Measurements from ENCODE around the gene GNAZ. TPM values are rescaled to one million over a fixed set of nuclear protein-coding genes. Genes with fewer than 3 reads are reported as not detected.

The GNAZ gene
- total RNA-seq, 4 donors from 2014 or later = 50.1 to 89.2 (median 55.0) TPM

DNA sequence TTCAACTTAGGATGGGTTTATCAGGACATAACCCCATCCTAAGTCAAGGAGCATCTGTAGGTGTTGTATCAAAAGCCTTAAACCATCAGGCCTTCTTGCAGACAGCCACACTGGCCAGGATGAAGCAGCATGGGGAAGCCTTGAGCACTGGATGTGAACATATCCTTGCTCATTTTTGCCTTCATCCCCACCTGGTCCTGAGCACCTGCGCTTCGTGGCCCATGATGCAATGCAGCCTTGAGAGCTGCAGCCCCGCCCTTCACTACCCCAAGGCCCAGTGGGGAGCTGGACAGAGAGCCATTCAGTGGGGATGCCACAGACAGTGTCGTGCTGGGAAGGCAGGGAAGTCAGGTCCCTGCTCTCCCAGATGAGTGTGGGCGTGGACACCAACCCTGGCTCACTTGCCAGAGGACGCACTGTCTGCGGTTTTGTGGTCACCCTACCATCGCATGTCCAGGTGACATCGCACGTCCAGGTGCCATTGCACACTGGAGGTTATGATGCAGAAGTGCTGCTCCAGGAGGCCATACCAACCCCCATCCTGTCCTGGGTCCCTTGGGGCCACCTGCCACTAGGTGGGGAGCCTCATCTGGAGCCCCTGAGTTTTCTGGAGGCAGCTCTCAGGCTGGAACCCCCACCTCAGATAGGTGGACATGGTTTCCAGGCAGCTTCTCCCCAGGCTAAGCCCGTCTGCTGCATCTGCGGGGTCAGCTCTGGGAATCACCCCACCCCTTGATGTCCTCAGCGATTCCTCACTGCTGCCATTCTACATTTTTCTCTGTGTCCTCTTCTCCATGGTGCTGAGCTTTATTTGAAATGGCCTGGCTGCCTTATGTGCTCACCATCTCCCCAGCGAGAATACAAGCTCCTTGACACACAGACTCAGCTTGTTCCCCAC, 14.4 kb downstream of the GNAZ start:
- Histone ChIP-seq H3K4me3 (no peak overlapping the region), H3K9me3 (no peaks in the 10 kb centered on the region), H3K4me1 (peaks cover 0 to 23% (median 0%) of the 10 kb centered on the region in 3 donors), H3K27me3 (no peaks in the 10 kb centered on the region), H3K36me3 (no peaks in the 10 kb centered on the region), H3K27ac (no peak overlapping the region)
- TF ChIP-seq POLR2AphosphoS5 (IDR thresholded peaks at IDR 0.05) = no peak
- TF ChIP-seq EP300 (IDR thresholded peaks at IDR 0.05) = no peak
- no peak for TF ChIP-seq POLR2A (IDR thresholded peaks at IDR 0.05)
- TF ChIP-seq, protein P1, sequence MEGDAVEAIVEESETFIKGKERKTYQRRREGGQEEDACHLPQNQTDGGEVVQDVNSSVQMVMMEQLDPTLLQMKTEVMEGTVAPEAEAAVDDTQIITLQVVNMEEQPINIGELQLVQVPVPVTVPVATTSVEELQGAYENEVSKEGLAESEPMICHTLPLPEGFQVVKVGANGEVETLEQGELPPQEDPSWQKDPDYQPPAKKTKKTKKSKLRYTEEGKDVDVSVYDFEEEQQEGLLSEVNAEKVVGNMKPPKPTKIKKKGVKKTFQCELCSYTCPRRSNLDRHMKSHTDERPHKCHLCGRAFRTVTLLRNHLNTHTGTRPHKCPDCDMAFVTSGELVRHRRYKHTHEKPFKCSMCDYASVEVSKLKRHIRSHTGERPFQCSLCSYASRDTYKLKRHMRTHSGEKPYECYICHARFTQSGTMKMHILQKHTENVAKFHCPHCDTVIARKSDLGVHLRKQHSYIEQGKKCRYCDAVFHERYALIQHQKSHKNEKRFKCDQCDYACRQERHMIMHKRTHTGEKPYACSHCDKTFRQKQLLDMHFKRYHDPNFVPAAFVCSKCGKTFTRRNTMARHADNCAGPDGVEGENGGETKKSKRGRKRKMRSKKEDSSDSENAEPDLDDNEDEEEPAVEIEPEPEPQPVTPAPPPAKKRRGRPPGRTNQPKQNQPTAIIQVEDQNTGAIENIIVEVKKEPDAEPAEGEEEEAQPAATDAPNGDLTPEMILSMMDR (IDR thresholded peaks at IDR 0.05) = no peak
- 90% methylated on average over 2 to 6 of the region's 14 CpGs for WGBS, 2 donors (ENCODE audit: low coverage in 1 of 2)
- ATAC-seq = no peak

DNA sequence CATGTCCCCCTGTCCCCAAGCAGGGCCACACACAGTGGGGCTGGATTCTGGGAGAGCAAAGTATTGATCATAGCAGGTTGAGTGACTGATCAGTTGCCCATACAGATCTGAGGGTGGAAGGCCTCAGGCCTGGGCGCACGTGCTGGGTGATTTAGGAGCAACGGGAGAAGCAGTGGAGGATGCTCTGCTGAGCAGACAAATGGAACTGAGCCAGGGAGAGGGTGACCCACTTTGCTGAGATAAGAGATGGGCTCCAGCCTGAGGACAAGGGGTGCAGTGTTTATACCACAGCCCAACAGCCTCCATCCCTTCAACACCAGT, 15.0 kb downstream of the GNAZ start:
- ATAC-seq = no peak
- Histone ChIP-seq H3K9me3 (no peaks in the 10 kb centered on the region), H3K27ac (no peak overlapping the region), H3K4me1 (peaks cover 0 to 23% (median 0%) of the 10 kb centered on the region in 3 donors), H3K27me3 (no peaks in the 10 kb centered on the region), H3K36me3 (no peaks in the 10 kb centered on the region), H3K4me3 (no peak overlapping the region)
- WGBS, 2 donors (ENCODE audit: low coverage in 1 of 2) = 88 to 100% methylated on average over 2 to 3 of the region's 3 CpGs
- TF ChIP-seq, protein P1 (IDR thresholded peaks at IDR 0.05) = no peak
- TF ChIP-seq POLR2A (IDR thresholded peaks at IDR 0.05) (no peak), POLR2AphosphoS5 (IDR thresholded peaks at IDR 0.05) (no peak), EP300 (IDR thresholded peaks at IDR 0.05) (no peak)

DNA sequence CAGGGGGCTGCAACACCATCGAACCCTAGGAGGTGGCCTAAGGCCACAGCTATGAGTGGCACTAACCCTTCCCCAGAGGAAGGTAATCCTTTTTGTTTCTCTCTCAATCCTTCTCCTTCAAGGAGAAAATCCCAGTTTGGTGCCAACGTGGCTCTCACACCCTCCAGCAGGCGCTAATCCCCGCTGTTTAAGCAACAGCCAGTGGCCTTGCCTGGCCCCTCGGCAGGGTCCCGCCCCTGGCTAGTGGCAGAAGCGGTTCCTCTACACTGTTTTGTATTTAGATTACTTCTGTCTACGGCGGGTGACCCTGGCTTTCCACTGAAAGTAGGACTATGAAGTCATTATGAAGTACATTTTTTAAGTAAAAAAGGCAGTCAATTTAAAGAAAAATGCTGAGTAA, 15.5 kb downstream of the GNAZ start:
- Histone ChIP-seq H3K4me1 (peaks cover 0 to 23% (median 0%) of the 10 kb centered on the region in 3 donors), H3K27ac (no peak overlapping the region), H3K9me3 (no peaks in the 10 kb centered on the region), H3K27me3 (no peaks in the 10 kb centered on the region), H3K4me3 (no peak overlapping the region), H3K36me3 (no peaks in the 10 kb centered on the region)
- 73 to 80% methylated on average over 1 to 3 of the region's 9 CpGs for WGBS, 2 donors (ENCODE audit: low coverage in 1 of 2)
- no peak for ATAC-seq
- TF ChIP-seq, protein P1 (IDR thresholded peaks at IDR 0.05) = no peak
- TF ChIP-seq EP300 (IDR thresholded peaks at IDR 0.05) = no peak
- no peak for TF ChIP-seq POLR2AphosphoS5 (IDR thresholded peaks at IDR 0.05)
- no peak for TF ChIP-seq POLR2A (IDR thresholded peaks at IDR 0.05)

DNA sequence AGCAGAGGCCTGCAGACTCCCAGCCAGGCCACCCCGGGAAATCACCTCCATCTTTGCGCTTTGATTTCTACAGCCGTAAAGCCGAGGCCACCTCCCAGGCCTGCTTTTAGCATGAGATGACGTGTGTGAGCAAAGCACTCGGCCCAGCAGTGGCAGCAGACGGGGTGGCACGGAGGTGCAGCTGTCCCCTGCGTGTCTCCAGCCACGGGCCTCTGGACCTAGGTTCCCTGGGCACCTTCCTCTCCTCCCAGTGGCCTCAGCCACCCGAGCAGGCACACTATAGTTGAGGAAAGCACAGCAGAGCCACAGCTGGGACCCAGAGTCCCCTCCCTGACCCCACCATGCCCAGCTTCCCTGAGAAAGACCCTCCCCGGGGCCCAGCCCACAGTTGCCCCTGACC, 15.9 kb downstream of the GNAZ start:
- no peak for ATAC-seq
- H3K9me3 ChIP-seq = no peaks in the 10 kb centered on the region
- H3K27me3 ChIP-seq = no peaks in the 10 kb centered on the region
- no peak overlapping the region for H3K4me3 ChIP-seq
- no peak for TF ChIP-seq POLR2A (IDR thresholded peaks at IDR 0.05)
- TF ChIP-seq EP300 (IDR thresholded peaks at IDR 0.05) = no peak
- TF ChIP-seq, protein P1 (IDR thresholded peaks at IDR 0.05) = no peak
- no peak for TF ChIP-seq POLR2AphosphoS5 (IDR thresholded peaks at IDR 0.05)
- H3K27ac ChIP-seq = no peak overlapping the region
- H3K4me1 ChIP-seq = peaks cover 0 to 23% (median 0%) of the 10 kb centered on the region in 3 donors
- H3K36me3 ChIP-seq = no peaks in the 10 kb centered on the region
- 82% methylated on average over 3 of the region's 12 CpGs; no CpG with 5 or more reads in 1 of the 2 donors for WGBS, 2 donors (ENCODE audit: low coverage in 1 of 2)

DNA sequence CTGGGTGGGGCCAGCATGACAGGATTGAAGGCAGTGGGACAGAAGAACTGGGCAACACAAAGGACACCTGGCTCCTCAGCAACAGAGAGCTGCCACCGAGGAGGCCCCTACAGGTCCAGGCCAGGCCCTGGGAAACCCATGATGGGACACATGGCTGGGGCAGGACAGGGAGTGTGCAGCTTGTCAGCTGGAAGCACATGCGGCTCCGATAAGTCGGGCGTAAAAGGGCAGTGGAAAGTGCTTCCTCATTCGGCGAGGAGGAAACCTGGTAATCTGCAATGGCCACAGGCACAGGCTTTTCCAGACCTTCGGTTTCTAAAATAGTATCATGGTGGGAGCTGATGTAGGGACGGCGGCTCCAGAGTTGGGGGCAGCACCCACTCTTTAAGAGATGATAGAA, 16.5 kb downstream of the GNAZ start:
- H3K27ac ChIP-seq = no peak overlapping the region
- H3K4me3 ChIP-seq = no peak overlapping the region
- H3K4me1 ChIP-seq = peaks cover 0 to 23% (median 0%) of the 10 kb centered on the region in 3 donors
- TF ChIP-seq POLR2A (IDR thresholded peaks at IDR 0.05) = no peak
- no peak for TF ChIP-seq EP300 (IDR thresholded peaks at IDR 0.05)
- no peak for TF ChIP-seq POLR2AphosphoS5 (IDR thresholded peaks at IDR 0.05)
- TF ChIP-seq, protein P1 (IDR thresholded peaks at IDR 0.05) = no peak
- no peaks in the 10 kb centered on the region for H3K27me3 ChIP-seq
- H3K9me3 ChIP-seq = no peaks in the 10 kb centered on the region
- 93% methylated on average over 9 of the region's 10 CpGs; no CpG with 5 or more reads in 1 of the 2 donors for WGBS, 2 donors (ENCODE audit: low coverage in 1 of 2)
- ATAC-seq = no peak
- H3K36me3 ChIP-seq = no peaks in the 10 kb centered on the region

All from gastroesophageal sphincter (tissue), 4 donors.